Measurements from ENCODE around the gene KDELR3.

Gene KDELR3

DNA sequence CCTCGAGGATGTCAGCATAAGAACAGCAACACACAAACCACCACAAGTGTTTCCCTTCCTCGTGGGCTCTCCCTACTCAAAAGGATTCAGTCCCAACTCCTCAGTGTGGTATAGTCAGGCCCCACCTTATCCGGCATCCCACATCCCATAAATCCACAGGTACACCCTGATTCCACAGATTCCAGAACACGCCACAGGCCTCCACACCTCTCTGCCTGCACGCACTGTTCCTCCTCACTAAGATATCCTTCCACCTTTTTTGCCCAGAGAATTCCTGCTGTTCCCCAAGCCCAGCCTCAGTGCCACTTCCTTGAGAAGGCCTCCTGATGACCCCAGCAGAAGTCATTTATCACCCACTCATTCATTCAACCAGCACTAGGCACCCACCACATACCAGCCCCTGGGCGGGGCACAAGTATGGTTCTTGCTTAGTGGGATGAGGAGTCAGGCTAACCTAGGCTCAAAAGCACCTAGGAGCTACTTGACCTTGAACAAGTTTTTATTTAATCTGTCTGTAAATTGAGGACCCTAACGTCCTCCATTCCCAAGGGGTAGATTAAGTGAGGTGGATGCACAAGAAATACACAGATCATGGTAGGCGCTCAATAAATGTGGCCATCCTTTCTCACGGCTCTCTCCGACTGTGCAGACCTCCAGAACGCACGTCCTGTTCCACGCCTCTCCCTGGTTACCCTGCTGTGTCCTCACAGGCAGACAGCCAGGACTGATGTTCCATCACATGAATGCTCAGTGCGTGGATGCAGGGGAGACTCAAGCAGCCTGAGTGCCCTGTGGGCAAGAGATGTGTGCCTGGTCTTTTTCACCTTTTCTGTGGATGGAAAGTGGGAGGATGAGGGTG is 10.8 kb upstream of the KDELR3 start:
- peaks cover 72% of the 10 kb centered on the region for H3K27me3 ChIP-seq (ENCODE audit: control insufficient read depth, insufficient read depth, low read length)
- no peak overlapping the region for H3K27ac ChIP-seq (ENCODE audit: low read depth, low read length)
- H3K36me3 ChIP-seq (ENCODE audit: control insufficient read depth, insufficient read depth, low read length): no peaks in the 10 kb centered on the region
- H3K9me3 ChIP-seq (ENCODE audit: control insufficient read depth, insufficient read depth, low read length): no peaks in the 10 kb centered on the region
- H3K4me3 ChIP-seq (ENCODE audit: low read depth, low read length): no peak overlapping the region
- no peak overlapping the region for H3K9ac ChIP-seq (ENCODE audit: low read depth, low read length)
- H3K4me1 ChIP-seq (ENCODE audit: control insufficient read depth, insufficient read depth, low read length): peaks cover 11% of the 10 kb centered on the region

DNA sequence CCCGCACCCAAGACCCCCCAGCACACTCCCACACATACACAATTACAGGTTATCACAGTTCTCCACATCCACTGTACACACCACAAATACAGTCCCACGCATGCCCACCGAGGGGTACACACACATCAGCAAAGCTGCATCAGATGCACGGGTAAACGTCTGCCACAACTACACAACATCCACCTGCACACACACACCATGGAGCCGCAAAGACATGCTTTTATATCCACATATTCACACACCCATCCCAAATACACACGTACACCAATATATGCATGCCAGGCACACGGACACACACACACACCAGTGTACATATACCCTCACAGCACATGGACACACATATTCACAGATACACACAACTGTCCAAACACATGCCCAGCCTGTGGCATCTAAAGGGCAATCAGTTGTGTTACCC is 7.5 kb upstream of the KDELR3 start:
- H3K27ac ChIP-seq (ENCODE audit: low read depth, low read length): no peak overlapping the region
- H3K4me3 ChIP-seq (ENCODE audit: low read depth, low read length): no peak overlapping the region
- H3K4me1 ChIP-seq (ENCODE audit: control insufficient read depth, insufficient read depth, low read length): peaks cover 13% of the 10 kb centered on the region
- H3K9me3 ChIP-seq (ENCODE audit: control insufficient read depth, insufficient read depth, low read length): no peaks in the 10 kb centered on the region
- H3K27me3 ChIP-seq (ENCODE audit: control insufficient read depth, insufficient read depth, low read length): peaks cover 56% of the 10 kb centered on the region
- H3K9ac ChIP-seq (ENCODE audit: low read depth, low read length): no peak overlapping the region
- no peaks in the 10 kb centered on the region for H3K36me3 ChIP-seq (ENCODE audit: control insufficient read depth, insufficient read depth, low read length)

DNA sequence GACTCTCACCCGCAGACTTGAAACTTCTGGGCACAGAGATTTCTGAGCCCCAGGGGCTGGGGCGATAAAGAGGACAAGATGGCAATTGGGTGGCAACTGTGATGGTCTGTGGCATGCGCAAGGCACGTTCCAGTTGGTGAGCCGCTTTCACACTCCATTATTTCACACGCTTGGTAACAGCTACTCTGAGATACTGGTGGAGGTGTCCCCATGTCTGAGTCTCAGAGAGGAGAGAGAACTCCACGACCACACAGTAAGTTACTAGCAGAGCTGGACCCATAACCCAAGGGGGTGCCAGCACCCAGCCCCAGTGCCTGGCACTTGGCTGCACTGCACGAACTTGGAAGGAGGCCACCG is 6.9 kb upstream of the KDELR3 start:
- no peaks in the 10 kb centered on the region for H3K9me3 ChIP-seq (ENCODE audit: control insufficient read depth, insufficient read depth, low read length)
- H3K4me1 ChIP-seq (ENCODE audit: control insufficient read depth, insufficient read depth, low read length): peaks cover 13% of the 10 kb centered on the region
- peaks cover 57% of the 10 kb centered on the region for H3K27me3 ChIP-seq (ENCODE audit: control insufficient read depth, insufficient read depth, low read length)
- no peaks in the 10 kb centered on the region for H3K36me3 ChIP-seq (ENCODE audit: control insufficient read depth, insufficient read depth, low read length)
- H3K4me3 ChIP-seq (ENCODE audit: low read depth, low read length): peak overlapping the region; percentile 11; the same call in 1 of the 2 replicates
- H3K27ac ChIP-seq (ENCODE audit: low read depth, low read length): no peak overlapping the region
- H3K9ac ChIP-seq (ENCODE audit: low read depth, low read length): no peak overlapping the region

- H3K4me3 ChIP-seq (ENCODE audit: low read depth, low read length): peak overlapping the region; percentile 11; the same call in 1 of the 2 replicates
- H3K36me3 ChIP-seq (ENCODE audit: control insufficient read depth, insufficient read depth, low read length): no peaks in the 10 kb centered on the region
- H3K9me3 ChIP-seq (ENCODE audit: control insufficient read depth, insufficient read depth, low read length): no peaks in the 10 kb centered on the region
- no peak overlapping the region for H3K27ac ChIP-seq (ENCODE audit: low read depth, low read length)
- H3K9ac ChIP-seq (ENCODE audit: low read depth, low read length): no peak overlapping the region
- H3K4me1 ChIP-seq (ENCODE audit: control insufficient read depth, insufficient read depth, low read length): peaks cover 13% of the 10 kb centered on the region
- peaks cover 56% of the 10 kb centered on the region for H3K27me3 ChIP-seq (ENCODE audit: control insufficient read depth, insufficient read depth, low read length)
Observed at GRCh38 chr22:38461414-38462081, 6.3 kb upstream of the KDELR3 start.

DNA sequence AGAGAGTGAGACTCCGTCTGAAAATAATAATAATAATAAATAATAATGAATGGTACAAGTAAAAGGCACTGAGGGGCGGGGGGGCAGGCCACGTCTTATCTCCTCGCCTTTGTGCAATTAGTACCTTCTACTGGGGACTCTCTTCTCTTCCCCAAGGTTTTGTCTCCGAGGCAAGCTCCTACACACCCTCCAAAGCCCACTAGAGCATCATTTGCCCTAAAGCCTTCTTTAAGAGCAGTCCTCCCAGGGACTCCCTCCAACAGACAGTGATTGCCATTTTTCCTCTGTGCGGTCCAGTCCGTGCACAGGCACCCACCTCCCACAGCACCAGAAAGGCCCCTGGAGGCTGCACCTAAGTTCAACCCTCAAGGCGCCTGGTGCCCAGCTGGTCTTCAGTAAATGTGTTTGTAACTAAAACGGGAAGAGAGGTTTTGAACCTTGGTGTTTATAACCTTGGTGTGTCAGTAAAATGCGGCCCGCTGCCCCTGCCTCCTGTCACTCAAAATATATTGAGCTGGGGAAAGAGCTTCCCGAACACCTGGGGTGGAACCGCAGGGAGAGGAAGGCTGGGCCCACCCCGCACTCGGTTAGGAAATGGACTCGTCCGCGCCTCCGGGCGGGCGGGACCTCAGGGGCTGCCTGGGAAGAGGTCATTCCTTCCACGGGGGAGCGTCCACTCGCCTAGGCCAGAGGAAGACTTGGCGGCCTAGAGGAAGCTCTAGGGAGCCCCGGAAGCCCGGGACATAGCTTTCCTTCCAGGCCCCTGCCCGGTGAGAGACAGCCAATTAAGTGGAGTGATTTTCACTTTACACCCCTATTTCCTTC is 4.7 kb upstream of the KDELR3 start:
- H3K4me3 ChIP-seq (ENCODE audit: low read depth, low read length): 0 out of 2 replicates have a peak overlapping the region, but pooled peaks have one; percentile 34

DNA sequence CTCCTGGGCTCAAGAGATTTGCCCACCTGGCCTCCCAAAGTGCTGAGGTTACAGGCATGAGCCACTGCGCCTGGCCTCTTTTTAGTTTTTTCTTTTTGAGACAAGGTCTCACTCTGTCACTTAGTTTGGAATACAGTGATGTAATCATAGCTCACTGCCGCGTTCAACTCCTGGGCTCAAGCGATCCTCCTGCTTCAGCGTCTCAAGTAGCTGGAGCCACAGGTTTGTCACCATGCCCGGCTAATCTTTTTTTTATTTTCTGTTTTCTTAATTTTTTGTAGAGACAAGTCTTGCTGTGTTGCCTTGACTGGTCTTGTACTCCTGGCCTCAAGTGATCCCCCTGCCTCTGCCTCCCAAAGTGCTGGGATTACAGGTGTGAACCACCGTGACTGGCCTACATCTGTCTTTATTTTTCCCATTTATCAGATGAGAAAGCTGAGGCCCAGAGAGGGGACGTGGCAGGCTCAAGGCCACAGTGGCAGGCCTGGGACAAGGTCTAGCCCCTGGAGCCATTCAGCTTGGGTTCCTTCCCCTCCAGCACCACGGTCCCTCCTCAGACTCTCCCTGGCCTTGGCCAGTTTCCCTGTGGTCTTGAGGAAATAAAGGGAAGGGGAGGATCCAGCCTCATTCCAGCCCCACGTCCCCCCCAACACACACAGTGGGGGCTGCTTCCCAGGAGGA is 2.8 kb upstream of the KDELR3 start:
- Histone ChIP-seq H3K9me3 (ENCODE audit: control insufficient read depth, insufficient read depth, low read length) (no peaks in the 10 kb centered on the region), H3K27ac (ENCODE audit: low read depth, low read length) (no peak overlapping the region), H3K36me3 (ENCODE audit: control insufficient read depth, insufficient read depth, low read length) (no peaks in the 10 kb centered on the region), H3K9ac (ENCODE audit: low read depth, low read length) (no peak overlapping the region), H3K4me1 (ENCODE audit: control insufficient read depth, insufficient read depth, low read length) (peaks cover 18% of the 10 kb centered on the region), H3K4me3 (ENCODE audit: low read depth, low read length) (no peak overlapping the region), H3K27me3 (ENCODE audit: control insufficient read depth, insufficient read depth, low read length) (peaks cover 50% of the 10 kb centered on the region)

More for the DNA sequence above, 4.7 kb upstream of the KDELR3 start:
- H3K27me3 ChIP-seq (ENCODE audit: control insufficient read depth, insufficient read depth, low read length): peaks cover 60% of the 10 kb centered on the region
- H3K9ac ChIP-seq (ENCODE audit: low read depth, low read length): no peak overlapping the region
- no peaks in the 10 kb centered on the region for H3K9me3 ChIP-seq (ENCODE audit: control insufficient read depth, insufficient read depth, low read length)
- peaks cover 18% of the 10 kb centered on the region for H3K4me1 ChIP-seq (ENCODE audit: control insufficient read depth, insufficient read depth, low read length)
- no peak overlapping the region for H3K27ac ChIP-seq (ENCODE audit: low read depth, low read length)
- H3K36me3 ChIP-seq (ENCODE audit: control insufficient read depth, insufficient read depth, low read length): no peaks in the 10 kb centered on the region

DNA sequence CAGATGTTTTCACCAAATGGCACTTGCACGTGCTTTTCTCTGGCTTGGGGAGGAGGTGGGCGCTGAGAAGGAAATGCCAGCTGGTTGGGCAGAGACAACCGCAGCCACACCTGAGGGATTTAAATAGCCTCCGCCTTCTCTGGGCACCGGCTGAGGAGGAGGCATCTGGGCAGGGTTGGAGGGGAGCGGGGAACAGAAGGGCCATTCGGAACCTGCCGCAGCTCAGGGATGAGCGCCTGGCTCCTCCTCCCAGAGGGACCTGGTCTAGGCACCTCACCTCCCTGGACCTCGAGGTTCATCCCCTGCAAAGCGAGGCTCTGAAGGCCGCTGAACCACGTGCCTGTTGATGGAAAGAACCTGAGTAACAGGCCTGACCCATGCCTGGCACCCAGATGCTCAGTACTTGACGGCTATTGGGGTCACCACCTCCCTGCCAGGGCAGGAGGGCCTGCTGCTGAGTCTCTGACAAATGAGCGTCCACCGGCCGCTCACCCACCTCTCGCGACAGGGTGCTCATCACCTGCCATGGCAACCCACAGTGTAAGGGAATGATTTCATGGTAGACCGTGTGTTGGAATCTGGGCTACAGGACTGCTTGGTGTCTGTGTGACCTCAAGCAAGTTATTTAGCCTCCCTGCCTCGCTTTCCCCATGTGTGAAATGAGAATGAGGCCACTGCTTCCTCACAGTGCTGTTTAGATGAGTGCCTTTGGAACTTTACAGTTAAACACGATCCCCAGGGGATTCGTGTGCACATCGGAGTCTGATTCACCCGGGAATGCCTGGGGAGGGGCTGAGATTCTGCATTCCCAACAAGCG is 2.0 kb upstream of the KDELR3 start:
- H3K9ac ChIP-seq (ENCODE audit: low read depth, low read length): no peak overlapping the region
- H3K27me3 ChIP-seq (ENCODE audit: control insufficient read depth, insufficient read depth, low read length): peaks cover 43% of the 10 kb centered on the region
- peaks cover 17% of the 10 kb centered on the region for H3K4me1 ChIP-seq (ENCODE audit: control insufficient read depth, insufficient read depth, low read length)
- no peak overlapping the region for H3K27ac ChIP-seq (ENCODE audit: low read depth, low read length)
- no peaks in the 10 kb centered on the region for H3K9me3 ChIP-seq (ENCODE audit: control insufficient read depth, insufficient read depth, low read length)
- no peak overlapping the region for H3K4me3 ChIP-seq (ENCODE audit: low read depth, low read length)
- no peaks in the 10 kb centered on the region for H3K36me3 ChIP-seq (ENCODE audit: control insufficient read depth, insufficient read depth, low read length)

GRCh38 chr22:38467438-38467903 is 425 bp upstream of the KDELR3 start:
- Histone ChIP-seq H3K4me3 (ENCODE audit: low read depth, low read length) (peak overlapping the region; percentile 72), H3K36me3 (ENCODE audit: control insufficient read depth, insufficient read depth, low read length) (no peaks in the 10 kb centered on the region), H3K27ac (ENCODE audit: low read depth, low read length) (no peak overlapping the region), H3K9ac (ENCODE audit: low read depth, low read length) (peak overlapping the region; percentile 47; the same call in 1 of the 2 replicates), H3K27me3 (ENCODE audit: control insufficient read depth, insufficient read depth, low read length) (peaks cover 30% of the 10 kb centered on the region), H3K4me1 (ENCODE audit: control insufficient read depth, insufficient read depth, low read length) (peaks cover 13% of the 10 kb centered on the region), H3K9me3 (ENCODE audit: control insufficient read depth, insufficient read depth, low read length) (no peaks in the 10 kb centered on the region)

DNA sequence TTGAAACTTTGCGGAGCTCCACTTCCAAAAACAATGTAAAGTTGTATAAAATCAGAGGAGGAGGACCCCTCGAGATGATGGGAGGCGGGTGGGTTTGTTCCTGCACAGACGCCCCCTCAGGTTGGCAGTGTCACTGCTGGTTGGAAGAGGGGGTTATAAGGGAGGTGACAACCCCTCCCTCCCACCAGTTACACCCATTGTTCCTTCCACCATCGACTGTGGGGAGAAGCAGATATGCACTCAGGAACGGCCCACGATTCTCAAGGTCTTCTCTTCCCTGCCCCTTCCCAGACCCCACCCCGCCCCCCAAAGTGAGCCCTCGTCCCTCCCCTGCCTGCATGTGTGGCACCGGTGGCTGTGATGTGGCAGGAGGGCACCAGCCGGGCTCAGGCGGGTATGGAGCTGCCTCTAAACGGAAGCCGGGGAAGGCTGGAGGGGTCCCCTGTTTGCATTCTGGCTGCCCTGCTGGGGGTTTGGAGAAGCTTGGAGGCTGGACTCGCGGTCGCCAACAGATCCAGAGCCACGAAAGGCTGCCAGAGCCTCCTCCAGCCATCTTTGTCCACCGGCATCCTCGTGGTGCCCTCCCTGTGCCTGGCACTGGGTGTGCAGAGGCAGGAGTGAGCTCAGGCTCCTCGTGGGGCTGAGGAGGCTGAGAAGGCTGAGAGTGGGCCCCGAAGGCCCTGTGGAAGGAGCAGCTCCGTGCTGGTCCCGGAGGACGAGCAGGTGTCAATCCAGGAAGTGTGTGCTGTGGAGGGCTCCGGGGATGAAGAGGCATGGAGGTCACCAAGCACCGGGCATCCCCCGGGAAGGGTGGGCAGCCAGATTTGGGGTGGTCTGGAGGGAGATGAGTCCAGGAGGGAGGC is 778 bp downstream of the KDELR3 start:
- peaks cover 10% of the 10 kb centered on the region for H3K4me1 ChIP-seq (ENCODE audit: control insufficient read depth, insufficient read depth, low read length)
- no peaks in the 10 kb centered on the region for H3K9me3 ChIP-seq (ENCODE audit: control insufficient read depth, insufficient read depth, low read length)
- no peaks in the 10 kb centered on the region for H3K36me3 ChIP-seq (ENCODE audit: control insufficient read depth, insufficient read depth, low read length)
- H3K27me3 ChIP-seq (ENCODE audit: control insufficient read depth, insufficient read depth, low read length): peaks cover 22% of the 10 kb centered on the region
- H3K9ac ChIP-seq (ENCODE audit: low read depth, low read length): 0 out of 2 replicates have a peak overlapping the region, but pooled peaks have one; percentile 47
- peak overlapping the region; percentile 72 for H3K4me3 ChIP-seq (ENCODE audit: low read depth, low read length)
- H3K27ac ChIP-seq (ENCODE audit: low read depth, low read length): no peak overlapping the region

Measured in HUES48 (cell line).